GM19452 (cell line): ENCODE data around the gene MRPL17.
"Not testable (repeated sequence)": the region's sequence is repeated elsewhere in the genome, so short reads cannot be mapped to it uniquely, and the experiment has no call there.

Source experiments
- ATAC-seq: cut with Tn5 transposase; IDR thresholded peaks from one replicate; pipeline ENCODE4 v1.9.1; 2021; ENCODE audit not compliant: unreplicated experiment

The MRPL17 gene

GRCh38 chr11:6682936-6683861 is at the start of gene MRPL17:
MRPL17 (minus strand) TSS chr11:6683340; CDS start chr11:6683296, 44 bp downstream.
- ATAC-seq = peak; percentile 94

GRCh38 chr11:6727971-6728760 is 45.0 kb upstream of the MRPL17 start:
- ATAC-seq = no peak

- ATAC-seq = no peak
These were observed 42.3 kb upstream of the MRPL17 start for GRCh38 chr11:6725386-6725896.

- no peak for ATAC-seq
These were observed 40.9 kb upstream of the MRPL17 start for GRCh38 chr11:6724013-6724412.

GRCh38 chr11:6721343-6721742 is 38.2 kb upstream of the MRPL17 start:
- no peak for ATAC-seq

GRCh38 chr11:6719576-6719975 is 36.4 kb upstream of the MRPL17 start:
- no peak for ATAC-seq

- no peak for ATAC-seq
These were observed 34.3 kb upstream of the MRPL17 start for GRCh38 chr11:6717426-6717825.

GRCh38 chr11:6711552-6711951 is 28.4 kb upstream of the MRPL17 start:
- ATAC-seq = not testable (repeated sequence)

GRCh38 chr11:6708876-6709275 is 25.7 kb upstream of the MRPL17 start:
- ATAC-seq = no peak

- no peak for ATAC-seq
These were observed 22.9 kb upstream of the MRPL17 start for GRCh38 chr11:6705905-6706535.

GRCh38 chr11:6703247-6704063 is 20.3 kb upstream of the MRPL17 start:
- no peak for ATAC-seq

GRCh38 chr11:6701955-6702354 is 18.8 kb upstream of the MRPL17 start:
- ATAC-seq = not testable (repeated sequence)

GRCh38 chr11:6695377-6695776 is 12.2 kb upstream of the MRPL17 start:
- no peak for ATAC-seq

GRCh38 chr11:6694229-6694535 is 11.0 kb upstream of the MRPL17 start:
- ATAC-seq = no peak

- no peak for ATAC-seq
These were observed 10.4 kb upstream of the MRPL17 start for GRCh38 chr11:6693342-6694228.

- ATAC-seq = no peak
These were observed 9.0 kb upstream of the MRPL17 start for GRCh38 chr11:6692128-6692527.

GRCh38 chr11:6690431-6691132 is 7.4 kb upstream of the MRPL17 start:
- not testable (repeated sequence) for ATAC-seq

- no peak for ATAC-seq
These were observed 4.7 kb upstream of the MRPL17 start for GRCh38 chr11:6687876-6688275.

GRCh38 chr11:6686006-6686405 is 2.9 kb upstream of the MRPL17 start:
- ATAC-seq = no peak
